CD4-positive, alpha-beta T cell treated with Interleukin-21 for 1 hour (primary cell): ENCODE data around the gene EXOC5.
"Not testable (repeated sequence)": the region's sequence is repeated elsewhere in the genome, so short reads cannot be mapped to it uniquely, and the experiment has no call there.

Source experiments
- DNase-seq: peaks from one replicate; pipeline ENCODE4 v3.0.0-alpha.2; 2020

The EXOC5 gene

GRCh38 chr14:57268161-57269069 is at the start of gene EXOC5, which contains the start of gene AP5M1:
Gene EXOC5 (minus strand): TSS chr14:57268905. CDS start chr14:57268648, 257 bp downstream.
Gene AP5M1 (plus strand): TSS chr14:57268971. CDS start chr14:57269315, 344 bp downstream.
- peak; percentile 93 for DNase-seq

GRCh38 chr14:57317248-57317833 is 48.6 kb upstream of the EXOC5 start:
- peak; percentile 78 for DNase-seq

- DNase-seq = no peak
Measured at GRCh38 chr14:57314396-57315089, 45.8 kb upstream of the EXOC5 start.

GRCh38 chr14:57302883-57303282 is 34.2 kb upstream of the EXOC5 start:
- DNase-seq = no peak

GRCh38 chr14:57299511-57299910 is 30.8 kb upstream of the EXOC5 start:
- no peak for DNase-seq

- DNase-seq = no peak
Measured at GRCh38 chr14:57297852-57298251, 29.1 kb upstream of the EXOC5 start.

GRCh38 chr14:57295239-57295638 is 26.5 kb upstream of the EXOC5 start:
- DNase-seq = no peak

- DNase-seq = peak; percentile 15
Measured at GRCh38 chr14:57293866-57294837, 25.4 kb upstream of the EXOC5 start.

GRCh38 chr14:57291692-57292647 is 23.3 kb upstream of the EXOC5 start:
- no peak for DNase-seq

GRCh38 chr14:57290751-57291150 is 22.0 kb upstream of the EXOC5 start:
- no peak for DNase-seq

- DNase-seq = no peak
Measured at GRCh38 chr14:57287745-57288144, 19.0 kb upstream of the EXOC5 start.

- DNase-seq = no peak
Measured at GRCh38 chr14:57277062-57277461, 8.4 kb upstream of the EXOC5 start.

GRCh38 chr14:57275023-57275664 is 6.4 kb upstream of the EXOC5 start:
- DNase-seq = no peak

- no peak for DNase-seq
Measured at GRCh38 chr14:57274551-57274950, 5.8 kb upstream of the EXOC5 start.

- DNase-seq = no peak
Measured at GRCh38 chr14:57273236-57273635, 4.5 kb upstream of the EXOC5 start.

- no peak for DNase-seq
Measured at GRCh38 chr14:57266065-57266464, 2.6 kb downstream of the EXOC5 start.

GRCh38 chr14:57262117-57262516 is 6.6 kb downstream of the EXOC5 start:
- DNase-seq = no peak

GRCh38 chr14:57261604-57262003 is 7.1 kb downstream of the EXOC5 start:
- no peak for DNase-seq

GRCh38 chr14:57259672-57260071 is 9.0 kb downstream of the EXOC5 start:
- no peak for DNase-seq

- not testable (repeated sequence) for DNase-seq
Measured at GRCh38 chr14:57258221-57258620, 10.5 kb downstream of the EXOC5 start.

GRCh38 chr14:57254884-57255283 is 13.8 kb downstream of the EXOC5 start:
- DNase-seq = no peak
